HEK293T (cell line): ENCODE data around the gene PRKAR1B.

ENCODE experiments used
- BHLHE40 ChIP-seq: fragments of 450-650 bp; IDR thresholded peaks from 2 replicates; pipeline ENCODE4 v1.6.1; 2016; ENCODE audit warnings: mild to moderate bottlenecking, moderate library complexity, borderline replicate concordance
- FOXA1 ChIP-seq: fragments of 450-650 bp; IDR thresholded peaks from 2 replicates; pipeline ENCODE4 v1.6.1; 2016; ENCODE audit warnings: mild to moderate bottlenecking
- FOXK2 ChIP-seq: fragments of 450-650 bp; IDR thresholded peaks from 2 replicates; pipeline ENCODE4 v1.6.1; 2016; ENCODE audit warnings: mild to moderate bottlenecking
- FOXM1 ChIP-seq: fragments of 450-650 bp; IDR thresholded peaks from 2 replicates; pipeline ENCODE4 v1.6.1; 2017; ENCODE audit warnings: mild to moderate bottlenecking, borderline replicate concordance
- HDGF ChIP-seq: fragments of 450-650 bp; IDR thresholded peaks from 2 replicates; pipeline ENCODE4 v1.6.1; 2017; ENCODE audit warnings: antibody characterized with exemption, borderline replicate concordance
- LEF1 ChIP-seq: fragments of 450-650 bp; IDR thresholded peaks from 2 replicates; pipeline ENCODE4 v1.6.1; 2017; ENCODE audit warnings: mild to moderate bottlenecking, borderline replicate concordance
- NFRKB ChIP-seq: fragments of 450-650 bp; IDR thresholded peaks from 2 replicates; pipeline ENCODE4 v1.6.1; 2016; ENCODE audit warnings: mild to moderate bottlenecking, moderate library complexity
- SP1 ChIP-seq: fragments of 450-650 bp; IDR thresholded peaks from 2 replicates; pipeline ENCODE4 v1.6.1; 2017
- TARDBP ChIP-seq: fragments of 450-650 bp; IDR thresholded peaks from 2 replicates; pipeline ENCODE4 v1.6.1; 2016
- TF ChIP-seq, protein P1 (sequence below): fragments of 450-650 bp; IDR thresholded peaks from 2 replicates; pipeline ENCODE4 v1.6.1; 2016

DNA sequence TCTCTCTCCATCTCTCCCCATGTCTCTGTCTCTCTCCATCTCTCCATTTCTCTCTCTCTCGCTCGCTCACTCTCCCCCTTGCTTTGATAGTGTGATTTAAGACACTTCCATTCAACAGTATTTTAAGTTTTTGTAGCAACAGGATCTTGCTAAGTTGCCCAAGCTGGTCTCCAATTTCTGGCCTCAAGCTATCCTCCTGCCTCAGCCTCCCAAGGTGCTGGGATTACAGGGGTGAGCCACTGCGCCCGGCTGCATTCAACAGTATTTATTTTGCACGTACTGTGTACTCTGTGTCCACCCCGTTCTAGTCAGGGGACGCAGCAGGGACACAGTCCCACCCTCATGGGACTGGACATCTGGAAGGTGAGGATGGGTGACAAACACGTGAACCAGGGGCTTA, 193.0 kb downstream of the PRKAR1B start:
- TF ChIP-seq SP1 (no peak), FOXK2 (no peak), HDGF (no peak), TARDBP (no peak), FOXA1 (no peak), BHLHE40 (no peak), LEF1 (no peak), FOXM1 (no peak), NFRKB (no peak)
- TF ChIP-seq, protein P1, sequence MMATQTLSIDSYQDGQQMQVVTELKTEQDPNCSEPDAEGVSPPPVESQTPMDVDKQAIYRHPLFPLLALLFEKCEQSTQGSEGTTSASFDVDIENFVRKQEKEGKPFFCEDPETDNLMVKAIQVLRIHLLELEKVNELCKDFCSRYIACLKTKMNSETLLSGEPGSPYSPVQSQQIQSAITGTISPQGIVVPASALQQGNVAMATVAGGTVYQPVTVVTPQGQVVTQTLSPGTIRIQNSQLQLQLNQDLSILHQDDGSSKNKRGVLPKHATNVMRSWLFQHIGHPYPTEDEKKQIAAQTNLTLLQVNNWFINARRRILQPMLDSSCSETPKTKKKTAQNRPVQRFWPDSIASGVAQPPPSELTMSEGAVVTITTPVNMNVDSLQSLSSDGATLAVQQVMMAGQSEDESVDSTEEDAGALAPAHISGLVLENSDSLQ = no peak
